Urinary bladder (tissue), 4 donors: Measurements from ENCODE around the gene VTI1A. TPM values are rescaled to one million over a fixed set of nuclear protein-coding genes. Genes with fewer than 3 reads are reported as not detected.

ENCODE experiments used
- DNase-seq: peaks from one replicate; pipeline ENCODE4 v3.0.0-alpha.2; 2015; ENCODE audit errors: extremely low spot score
- H3K27ac ChIP-seq: one replicate; pipeline ENCODE4 v1.5.1; 2013; ENCODE audit warnings: low read depth, mild to moderate bottlenecking, moderate library complexity
- H3K36me3 ChIP-seq: one replicate; pipeline ENCODE4 v1.6.1; 2013; ENCODE audit warnings: mild to moderate bottlenecking, moderate library complexity; ENCODE audit not compliant: insufficient read depth
- H3K4me1 ChIP-seq: one replicate; pipeline ENCODE4 v1.6.1; 2013; ENCODE audit warnings: mild to moderate bottlenecking, moderate library complexity; ENCODE audit not compliant: insufficient read depth
- H3K4me3 ChIP-seq: one replicate; pipeline ENCODE4 v1.5.1; 2013; ENCODE audit warnings: low read depth, low read length
- WGBS: extraction: QIAGEN DNeasy Blood & Tissue Kit; methylation state at CpG from one replicate; pipeline ENCODE4 v1.1.7; 2013; 5-methylcytosine and 5-hydroxymethylcytosine counted together
- polyA plus RNA-seq: library from polyadenylated mRNA; stranded (reverse); fragments of 200-250 nt; gene quantifications from one replicate; pipeline ENCODE4 v1.2.3, GENCODE V29; 2013
- total RNA-seq: library from RNA; depleted of rRNA; stranded (reverse); fragments of >200 nt; gene quantifications from one replicate; pipeline ENCODE4 v1.2.3, GENCODE V29; 2014
- donor health status: healthy with polysubstance abuse.
- donor health status: healthy.

Gene VTI1A
- total and polyA plus RNA-seq, 2 donors = 13.1 to 42.4 TPM

DNA sequence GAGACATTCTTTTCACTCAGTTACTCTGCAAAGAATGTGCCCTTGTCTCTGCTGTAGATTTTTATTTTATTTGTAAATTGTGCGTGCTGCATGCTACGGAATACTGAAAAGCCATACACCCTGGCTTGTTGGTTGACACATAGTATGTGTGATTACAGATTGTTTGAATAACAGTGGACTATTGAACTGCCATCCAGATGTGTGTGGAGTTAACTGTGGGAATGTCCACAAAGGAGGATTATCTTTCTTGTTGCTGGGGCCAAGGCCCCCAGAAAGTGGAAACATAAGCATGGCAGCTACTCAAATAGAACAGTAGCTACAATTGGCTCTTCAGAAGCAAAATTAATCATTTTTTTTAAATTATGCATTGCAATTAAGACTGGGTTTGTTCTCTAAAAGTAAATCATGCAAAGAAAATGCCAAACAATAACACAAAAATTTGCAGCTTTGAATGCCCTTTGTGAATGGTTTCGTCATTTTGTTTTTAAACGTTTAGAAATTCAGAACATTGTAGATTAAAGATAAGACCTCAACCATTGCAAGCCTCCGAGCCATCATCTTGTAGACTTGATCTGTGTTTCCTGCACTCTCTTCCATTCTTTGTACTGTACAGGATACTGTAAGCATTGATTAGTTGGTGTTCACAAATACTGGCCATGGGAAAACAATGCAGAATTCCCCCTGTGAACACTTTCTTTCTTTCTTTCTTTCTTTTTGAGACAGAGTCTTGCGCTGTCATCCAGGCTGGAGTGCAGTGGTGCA is 292.8 kb downstream of the VTI1A start:
- H3K4me1 ChIP-seq = no peaks in the 10 kb centered on the region
- no peaks in the 10 kb centered on the region for H3K36me3 ChIP-seq
- H3K4me3 ChIP-seq = no peak overlapping the region
- 81% methylated on average over 5 of the region's 6 CpGs for WGBS
- DNase-seq = no peak
- no peak overlapping the region for H3K27ac ChIP-seq

DNA sequence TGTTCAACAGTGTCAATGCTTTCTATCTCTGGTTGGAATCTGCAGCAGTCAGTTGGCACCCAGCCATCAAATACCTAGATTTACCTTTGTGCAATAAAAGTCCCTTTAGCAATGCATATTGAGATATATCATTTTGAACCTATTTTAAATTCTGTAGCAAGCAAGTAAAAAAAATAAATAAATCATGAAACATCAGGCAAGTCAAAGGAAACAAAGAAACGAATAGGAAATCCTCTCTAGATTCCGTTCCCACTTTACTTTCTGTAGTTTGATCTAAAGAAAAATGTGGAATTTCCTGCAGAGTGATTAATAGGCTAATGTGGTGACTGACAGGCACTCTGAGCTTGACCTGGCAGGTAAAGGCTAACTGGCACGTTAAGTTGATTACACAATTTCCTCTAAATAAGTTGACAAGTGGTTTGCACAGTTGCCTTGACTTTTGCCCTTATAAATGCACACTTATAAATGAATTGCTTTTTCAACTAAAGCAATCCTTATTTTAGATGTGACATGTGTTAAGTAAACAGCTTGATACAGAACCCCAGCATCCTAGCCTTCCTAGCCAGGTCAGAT is 294.9 kb downstream of the VTI1A start:
- H3K4me3 ChIP-seq = no peak overlapping the region
- H3K27ac ChIP-seq = no peak overlapping the region
- H3K36me3 ChIP-seq = no peaks in the 10 kb centered on the region
- WGBS = 70% methylated on average over 3 of the region's 3 CpGs
- DNase-seq = no peak
- no peaks in the 10 kb centered on the region for H3K4me1 ChIP-seq

DNA sequence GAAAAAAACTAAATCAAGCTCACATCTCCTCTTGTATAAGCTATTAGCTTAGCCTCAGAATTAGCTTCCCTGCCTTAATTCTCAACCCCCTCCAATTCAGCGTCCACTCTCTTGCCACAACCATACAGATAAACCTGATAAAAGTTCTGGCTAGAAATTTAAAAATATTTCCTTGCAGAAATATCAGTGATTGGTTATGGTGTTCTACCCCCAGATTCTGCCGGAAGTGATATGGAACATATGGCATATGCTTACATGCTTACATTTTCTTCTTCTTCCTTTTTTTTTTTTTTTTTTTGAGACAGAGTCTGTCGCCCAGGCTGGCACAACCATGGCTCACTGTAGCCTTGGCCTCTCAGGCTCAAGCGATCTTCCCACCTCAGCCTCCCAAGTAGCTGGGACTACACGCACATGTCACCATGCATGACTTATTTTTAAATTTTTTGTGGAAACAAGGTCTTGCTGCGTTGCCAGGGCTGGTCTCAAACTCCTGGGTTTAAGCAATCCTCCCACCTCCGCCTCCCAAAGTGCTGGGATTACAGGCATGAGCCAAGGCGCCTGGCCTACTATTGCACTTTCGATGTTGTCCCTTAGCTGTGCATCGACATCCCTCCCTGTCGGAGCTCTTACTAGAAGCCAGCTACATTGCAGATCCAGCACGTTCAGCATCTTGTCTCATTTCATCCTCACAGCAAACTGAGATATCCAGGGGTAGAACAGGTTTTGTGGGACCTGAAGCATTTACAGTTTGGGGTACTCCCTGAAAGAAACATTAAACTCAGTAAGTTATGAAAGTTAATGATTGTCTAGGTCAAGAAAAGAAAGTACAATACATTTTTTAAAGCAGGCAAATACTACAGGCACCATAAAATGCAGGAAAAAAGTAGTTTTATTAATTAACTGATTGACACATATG is 297.4 kb downstream of the VTI1A start:
- H3K36me3 ChIP-seq = no peaks in the 10 kb centered on the region
- H3K4me3 ChIP-seq = no peak overlapping the region
- 92% methylated on average over 12 of the region's 12 CpGs for WGBS
- DNase-seq = no peak
- H3K27ac ChIP-seq = no peak overlapping the region
- no peaks in the 10 kb centered on the region for H3K4me1 ChIP-seq

DNA sequence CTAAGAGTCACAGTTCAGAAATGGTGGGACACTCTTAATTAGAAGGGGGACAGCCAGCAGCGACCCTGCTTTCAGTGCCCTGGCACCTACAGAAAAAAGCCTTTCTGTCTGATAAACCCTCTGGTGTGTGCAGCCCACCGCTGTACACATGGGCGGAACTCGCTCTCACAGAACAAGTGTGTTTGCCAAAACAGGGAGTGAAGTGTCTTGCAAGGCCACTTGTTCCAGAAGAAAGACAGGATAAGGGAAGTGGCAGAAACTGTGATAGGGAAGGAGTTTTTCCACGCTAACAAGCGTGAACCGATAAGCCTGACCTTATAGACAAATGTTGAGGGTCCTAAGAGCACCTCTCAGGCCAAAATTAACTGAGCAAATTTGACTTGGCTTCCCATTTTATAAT is 299.3 kb downstream of the VTI1A start:
- Histone ChIP-seq H3K27ac (no peak overlapping the region), H3K4me3 (no peak overlapping the region), H3K4me1 (no peaks in the 10 kb centered on the region), H3K36me3 (no peaks in the 10 kb centered on the region)
- 84% methylated on average over 7 of the region's 7 CpGs for WGBS
- no peak for DNase-seq

GRCh38 chr10:112750427-112751167 is 303.6 kb downstream of the VTI1A start:
- H3K27ac ChIP-seq = no peak overlapping the region
- DNase-seq = no peak
- WGBS = 89% methylated on average over 6 of the region's 6 CpGs
- H3K4me1 ChIP-seq = no peaks in the 10 kb centered on the region
- H3K36me3 ChIP-seq = no peaks in the 10 kb centered on the region
- H3K4me3 ChIP-seq = no peak overlapping the region

DNA sequence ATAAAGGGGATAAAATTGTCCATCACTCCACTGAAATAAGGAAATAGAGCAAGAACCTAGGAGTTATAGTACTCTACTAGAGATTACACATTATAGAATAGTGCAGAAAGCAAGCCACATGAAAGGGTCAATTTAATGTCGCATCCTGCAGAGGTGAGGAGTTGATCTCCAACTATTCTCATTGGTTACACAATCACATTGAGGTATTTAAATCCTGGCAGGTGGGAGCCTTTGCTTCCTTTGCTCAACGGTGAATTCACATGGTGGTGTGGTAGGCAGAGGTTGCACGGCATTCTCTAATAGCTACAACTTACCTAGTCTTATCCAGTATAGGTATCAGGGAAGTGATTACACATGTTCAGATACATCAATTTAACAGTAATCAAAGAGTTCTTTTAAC is 304.6 kb downstream of the VTI1A start:
- H3K4me3 ChIP-seq = no peak overlapping the region
- DNase-seq = no peak
- H3K4me1 ChIP-seq = no peaks in the 10 kb centered on the region
- H3K27ac ChIP-seq = no peak overlapping the region
- H3K36me3 ChIP-seq = no peaks in the 10 kb centered on the region
- WGBS = 97% methylated on average over 3 of the region's 3 CpGs

- WGBS = 80% methylated on average over 3 of the region's 3 CpGs
- H3K36me3 ChIP-seq = no peaks in the 10 kb centered on the region
- H3K4me1 ChIP-seq = no peaks in the 10 kb centered on the region
- H3K4me3 ChIP-seq = no peak overlapping the region
- H3K27ac ChIP-seq = no peak overlapping the region
- no peak for DNase-seq
Observed at GRCh38 chr10:112752288-112752687, 305.3 kb downstream of the VTI1A start.

- no peak for DNase-seq
- WGBS = 53% methylated on average over 10 of the region's 10 CpGs
- H3K27ac ChIP-seq = no peak overlapping the region
- no peaks in the 10 kb centered on the region for H3K4me1 ChIP-seq
- no peak overlapping the region for H3K4me3 ChIP-seq
- H3K36me3 ChIP-seq = no peaks in the 10 kb centered on the region
Observed at GRCh38 chr10:112753961-112754411, 307.0 kb downstream of the VTI1A start.

- Histone ChIP-seq H3K36me3 (no peaks in the 10 kb centered on the region), H3K4me1 (no peaks in the 10 kb centered on the region), H3K4me3 (no peak overlapping the region), H3K27ac (no peak overlapping the region)
- DNase-seq = no peak
- WGBS = 74% methylated on average over 12 of the region's 12 CpGs
Observed at GRCh38 chr10:112755446-112756234, 308.6 kb downstream of the VTI1A start.

DNA sequence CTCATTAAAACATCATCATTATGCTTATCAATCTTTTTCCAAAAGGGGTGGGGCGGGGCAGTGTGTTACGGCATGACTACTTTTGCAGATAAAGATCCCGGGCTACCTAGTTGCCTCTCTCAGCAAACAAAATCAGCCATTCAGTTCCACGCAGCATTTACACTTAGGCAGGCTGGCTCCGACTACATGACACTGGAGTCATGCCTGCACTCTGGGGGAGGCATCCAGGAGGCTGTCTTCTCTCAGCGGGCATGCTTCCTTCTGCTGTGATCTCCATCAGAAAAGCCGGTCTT is 309.2 kb downstream of the VTI1A start:
- Histone ChIP-seq H3K36me3 (no peaks in the 10 kb centered on the region), H3K4me1 (no peaks in the 10 kb centered on the region), H3K4me3 (no peak overlapping the region), H3K27ac (no peak overlapping the region)
- 74% methylated on average over 7 of the region's 7 CpGs for WGBS
- DNase-seq = no peak

DNA sequence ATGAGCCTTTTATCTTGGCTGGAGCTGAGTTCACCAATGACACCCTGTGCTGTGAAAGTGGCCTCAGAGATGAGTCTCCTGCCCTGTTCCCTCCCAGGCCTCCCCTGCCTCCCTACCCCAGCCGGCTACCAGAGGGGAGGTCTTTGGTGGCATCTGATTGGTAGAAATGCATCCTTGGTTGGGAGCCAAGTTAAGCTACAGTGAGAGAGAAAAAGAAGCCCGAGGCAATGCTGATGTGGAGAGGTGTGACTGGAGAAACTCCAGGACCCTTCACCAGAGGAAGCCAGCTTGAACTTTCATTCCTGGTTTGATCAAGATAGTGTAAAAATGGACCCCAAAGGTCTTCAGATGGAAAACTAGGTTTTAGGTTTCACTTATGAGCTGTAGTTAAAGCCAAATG is 311.9 kb downstream of the VTI1A start:
- H3K36me3 ChIP-seq = no peaks in the 10 kb centered on the region
- H3K4me3 ChIP-seq = no peak overlapping the region
- H3K4me1 ChIP-seq = no peaks in the 10 kb centered on the region
- no peak overlapping the region for H3K27ac ChIP-seq
- no peak for DNase-seq
- 68% methylated on average over 2 of the region's 2 CpGs for WGBS

GRCh38 chr10:112759496-112759895 is 312.5 kb downstream of the VTI1A start:
- no peaks in the 10 kb centered on the region for H3K4me1 ChIP-seq
- 81% methylated on average over 7 of the region's 7 CpGs for WGBS
- H3K27ac ChIP-seq = no peak overlapping the region
- H3K36me3 ChIP-seq = no peaks in the 10 kb centered on the region
- no peak overlapping the region for H3K4me3 ChIP-seq
- DNase-seq = no peak

DNA sequence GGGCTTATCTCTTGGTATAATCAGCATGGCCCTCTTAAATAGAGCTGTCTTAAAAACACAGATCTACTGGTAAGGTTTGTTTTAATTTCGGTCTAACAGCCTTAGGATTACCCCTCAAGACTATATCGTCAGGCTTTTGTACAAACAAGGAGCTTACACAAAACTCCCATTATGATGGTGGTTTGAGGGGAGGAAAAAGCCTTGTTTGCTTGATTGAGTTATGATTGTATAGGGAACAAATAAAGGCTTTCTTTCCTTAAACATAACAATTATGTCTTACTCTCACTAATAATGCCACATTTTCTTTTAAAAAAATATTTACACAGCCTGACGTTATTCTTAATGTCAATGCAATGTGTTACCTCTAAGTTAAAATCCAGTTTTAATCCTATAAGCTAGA is 314.2 kb downstream of the VTI1A start:
- Histone ChIP-seq H3K36me3 (no peaks in the 10 kb centered on the region), H3K4me3 (no peak overlapping the region), H3K27ac (no peak overlapping the region), H3K4me1 (no peaks in the 10 kb centered on the region)
- DNase-seq = no peak
- WGBS = 87% methylated on average over 3 of the region's 3 CpGs
